Measurements from ENCODE around the gene RAB4B.
A peak's percentile ranks its signal among the peaks of the same experiment; 100 is the strongest.
"Not testable (repeated sequence)": the region's sequence is repeated elsewhere in the genome, so short reads cannot be mapped to it uniquely, and the experiment has no call there.

The RAB4B gene

GRCh38 chr19:40781140-40781539, 3.1 kb downstream of the RAB4B start:
- DNase-seq: no peak

- no peak for DNase-seq
Observed at GRCh38 chr19:40783711-40784110, 5.7 kb downstream of the RAB4B start.

- not testable (repeated sequence) for DNase-seq
Observed at GRCh38 chr19:40784146-40784545, 6.1 kb downstream of the RAB4B start.

GRCh38 chr19:40785526-40785925, 7.5 kb downstream of the RAB4B start:
- DNase-seq: no peak

- DNase-seq: no peak
Observed at GRCh38 chr19:40786060-40787037, 8.3 kb downstream of the RAB4B start.

GRCh38 chr19:40791349-40791748, 13.3 kb downstream of the RAB4B start:
- no peak for DNase-seq

GRCh38 chr19:40791996-40792395, 13.9 kb downstream of the RAB4B start:
- DNase-seq: no peak

- DNase-seq: no peak
Observed at GRCh38 chr19:40797166-40797962, 19.3 kb downstream of the RAB4B start.

- peak; percentile 40 to 68 (median 60) for DNase-seq
Observed at GRCh38 chr19:40797963-40798682, 20.1 kb downstream of the RAB4B start.

- peak; percentile 100 for DNase-seq
Observed at GRCh38 chr19:40798683-40799557, 20.9 kb downstream of the RAB4B start, which contains the start of gene EGLN2. EGLN2 (plus strand) TSS chr19:40799191; CDS start chr19:40800573, 1,382 bp downstream.

- peak; percentile 67 to 87 (median 72) for DNase-seq
Observed at GRCh38 chr19:40799558-40800338, 21.7 kb downstream of the RAB4B start.

GRCh38 chr19:40800339-40800996, 22.4 kb downstream of the RAB4B start:
- DNase-seq: no peak

GRCh38 chr19:40800997-40801377, 22.9 kb downstream of the RAB4B start:
- no peak for DNase-seq

GRCh38 chr19:40801426-40802299, 23.6 kb downstream of the RAB4B start:
- DNase-seq: no peak

GRCh38 chr19:40802300-40803169, 24.5 kb downstream of the RAB4B start:
- peak; percentile 36 to 57 (median 39) for DNase-seq

GRCh38 chr19:40803170-40803856, 25.3 kb downstream of the RAB4B start:
- no peak for DNase-seq

All from suppressor macrophage treated with lipopolysaccharide for 1 hour (primary cell).